ENCODE data around the gene IKZF4.

- no peak for TF ChIP-seq CTCF (IDR thresholded peaks at IDR 0.05; ENCODE audit: borderline replicate concordance, extremely low read depth, low read length, poor library complexity, severe bottlenecking)
- no peak for TF ChIP-seq EZH2 (IDR thresholded peaks at IDR 0.05; ENCODE audit: borderline replicate concordance, low read depth, low read length, severe bottlenecking)
Measured at GRCh38 chr12:55991110-55991509, 29.7 kb upstream of the IKZF4 start.

Data from DND-41 (cell line).